ENCODE data around the gene RHOT2. TPM values are rescaled to one million over a fixed set of nuclear protein-coding genes. Genes with fewer than 3 reads are reported as not detected.

RHOT2 gene
- total RNA-seq, 1 donor from 2014 or later = 156 TPM

DNA sequence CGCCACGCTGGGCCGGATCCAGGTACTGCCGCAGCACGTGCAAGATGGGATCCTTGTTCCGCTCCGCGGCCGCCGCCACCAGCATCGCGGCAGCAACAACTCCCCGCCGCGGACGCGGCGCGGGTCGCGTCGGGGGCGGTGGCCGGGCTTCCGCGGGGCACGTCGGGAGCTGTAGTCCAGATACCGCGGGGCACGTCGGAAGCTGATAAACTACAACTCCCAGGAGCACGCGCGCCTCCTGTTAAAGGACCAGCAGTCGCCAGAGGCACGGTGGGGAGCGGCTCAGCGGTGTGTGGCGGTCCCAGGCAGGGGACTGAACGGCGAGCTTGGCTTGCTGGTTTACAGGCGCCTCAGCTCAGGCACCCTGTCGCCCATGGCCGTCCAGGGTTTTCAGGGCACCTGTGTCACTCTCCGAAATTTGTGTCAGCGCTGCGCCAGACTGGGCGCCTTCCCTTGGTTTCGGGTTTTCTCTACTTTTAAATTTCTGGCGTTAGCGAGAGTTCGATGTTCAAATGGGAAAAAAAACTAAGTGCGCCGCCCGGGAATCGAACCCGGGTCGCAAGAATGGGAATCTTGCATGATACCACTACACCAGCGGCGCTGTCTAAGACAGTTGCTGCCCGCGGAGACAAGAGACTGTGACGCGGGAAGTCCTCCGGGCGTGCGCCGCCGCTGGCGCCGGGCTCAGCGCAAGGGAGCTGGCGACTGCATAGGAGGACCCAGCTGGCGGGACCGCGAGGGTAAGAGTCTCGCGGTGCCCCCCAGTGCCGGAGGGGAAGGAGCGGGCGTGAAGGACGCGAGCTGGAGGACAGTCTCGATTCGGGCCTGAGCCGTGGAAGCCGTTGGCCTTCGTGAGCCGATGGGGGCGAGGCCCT, 31.5 kb upstream of the RHOT2 start, which contains the start of gene METTL26:
Gene METTL26, minus strand, starts transcription at position 100 of the 875 bp plus-strand sequence. Its CDS starts 15 bp downstream, at position 85.
- Mint-ChIP-seq H3K36me3 (ENCODE audit: low read depth) (peaks cover 8% of the 10 kb centered on the region), H3K9me3 (no peaks in the 10 kb centered on the region), H3K4me3 (ENCODE audit: low read depth) (peak within 1 kb of the TSS; percentile 90), H3K4me1 (ENCODE audit: low read depth) (peaks cover 8% of the 10 kb centered on the region), H3K27me3 (ENCODE audit: low read depth) (no peaks in the 10 kb centered on the region), H3K27ac (peak within 1 kb of the TSS; percentile 89)
- intact Hi-C loops (cut with micrococcal nuclease) = loop anchor here (1.0 to 5.0 kb wide), 3 partner anchors 46 to 109 kb away; partner anchors contain the start of genes CAPN15, JMJD8 and STUB1
- peak; percentile 91 for DNase-seq (ENCODE audit: low spot score)

DNA sequence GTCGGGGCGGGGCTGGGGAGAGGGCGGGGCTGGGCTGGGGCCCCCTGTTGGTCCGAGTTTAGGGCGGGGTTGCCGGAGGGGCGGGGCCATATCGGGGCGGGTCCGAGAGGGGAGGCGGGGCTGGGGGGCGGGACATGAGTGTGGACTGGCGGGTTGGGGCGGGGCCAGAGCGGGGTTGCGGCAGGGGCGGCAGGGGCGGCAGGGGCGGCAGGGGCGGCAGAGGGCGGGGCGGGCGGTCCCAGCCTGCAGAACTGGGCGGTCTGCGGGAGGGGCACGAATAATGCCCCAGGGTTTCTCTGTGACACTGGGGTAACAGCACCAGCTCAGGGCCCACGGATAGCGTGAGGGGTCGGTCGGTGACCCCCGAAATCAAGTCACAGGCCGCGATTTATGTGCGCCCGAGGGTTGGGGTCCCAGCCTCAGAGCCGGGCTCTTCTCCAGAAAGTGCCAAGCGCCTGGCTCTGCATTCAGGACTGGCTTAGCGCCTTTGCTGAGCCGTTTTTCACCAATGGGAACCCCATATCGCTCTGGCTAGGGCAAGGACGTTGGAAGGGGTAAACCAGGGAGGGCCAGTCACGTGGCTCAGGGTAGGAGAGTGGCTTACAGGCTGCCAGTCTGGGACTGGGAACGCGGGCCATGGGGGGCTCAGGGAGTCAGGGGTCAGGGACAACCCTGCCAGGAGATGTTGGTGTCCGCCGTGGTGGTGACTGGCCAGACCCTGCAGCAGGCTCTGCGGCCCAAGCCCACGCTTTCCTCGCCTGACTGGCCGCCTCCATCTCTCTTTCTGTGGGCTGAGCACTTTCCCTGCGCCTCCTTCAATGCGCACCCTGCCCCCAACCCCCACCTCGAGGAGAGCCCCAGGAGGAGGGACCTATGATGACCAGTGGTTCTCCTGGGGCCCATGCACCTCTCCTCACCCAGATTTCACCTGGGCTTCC, 30.6 kb upstream of the RHOT2 start:
- H3K27me3 Mint-ChIP-seq (ENCODE audit: low read depth) = no peaks in the 10 kb centered on the region
- H3K27ac Mint-ChIP-seq = no peak overlapping the region
- peaks cover 8% of the 10 kb centered on the region for H3K4me1 Mint-ChIP-seq (ENCODE audit: low read depth)
- DNase-seq (ENCODE audit: low spot score) = peak; percentile 82
- H3K36me3 Mint-ChIP-seq (ENCODE audit: low read depth) = peaks cover 8% of the 10 kb centered on the region
- H3K9me3 Mint-ChIP-seq = no peaks in the 10 kb centered on the region
- intact Hi-C loops (cut with micrococcal nuclease) = loop anchor here (5.0 kb wide), 2 partner anchors 45 to 110 kb away; partner anchors contain the start of genes CAPN15, JMJD8 and STUB1
- peak overlapping the region; percentile 90 for H3K4me3 Mint-ChIP-seq (ENCODE audit: low read depth)

DNA sequence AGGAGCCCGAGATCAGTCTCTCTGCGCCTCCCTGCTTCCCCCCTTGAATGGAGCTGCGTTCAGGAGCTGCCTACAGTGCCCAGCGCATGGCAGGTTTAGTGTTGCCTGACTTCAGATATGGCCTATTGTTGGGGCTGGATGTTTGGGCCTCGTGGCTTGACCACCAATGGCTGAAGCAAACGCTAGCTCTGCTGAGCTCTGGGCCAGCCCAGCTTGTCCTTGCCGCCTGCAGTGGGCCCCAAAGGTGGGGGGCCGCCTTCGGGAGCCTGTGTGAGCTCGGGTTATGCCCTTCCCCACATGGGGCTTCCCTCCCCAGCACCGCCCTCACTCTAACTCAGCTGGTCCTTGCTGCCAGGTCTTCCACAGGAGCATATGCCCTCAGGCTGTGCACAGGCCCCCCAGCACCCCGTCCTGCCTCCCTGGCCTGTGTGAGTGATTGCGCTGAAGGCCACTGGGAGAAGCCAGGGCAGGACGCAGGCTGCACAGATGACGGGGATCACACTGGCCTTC, 29.8 kb upstream of the RHOT2 start:
- H3K36me3 Mint-ChIP-seq (ENCODE audit: low read depth) = peaks cover 8% of the 10 kb centered on the region
- intact Hi-C loops (cut with micrococcal nuclease) = loop anchor here (5.0 kb wide), 2 partner anchors 44 to 111 kb away; partner anchors contain the start of genes CAPN15, JMJD8 and STUB1

DNA sequence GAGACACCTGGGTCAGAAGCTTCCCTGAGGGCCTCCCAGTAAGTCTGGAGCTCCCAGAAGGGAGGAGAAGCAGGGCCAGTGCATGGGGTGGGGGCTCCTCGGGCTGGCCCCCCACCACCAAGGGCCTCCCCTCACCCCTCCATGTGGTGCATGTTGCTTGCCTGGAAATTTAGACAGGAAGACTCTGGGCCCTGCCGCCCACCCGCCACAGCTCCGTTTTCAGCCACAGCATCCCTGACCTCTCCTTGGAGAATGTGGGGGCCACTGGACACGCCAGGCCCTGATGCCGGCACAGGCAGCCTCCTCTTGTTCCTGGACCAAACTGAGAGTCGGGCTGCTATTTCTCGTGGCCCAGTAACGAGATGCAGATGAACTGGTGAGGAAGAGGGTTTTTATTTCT, 29.1 kb upstream of the RHOT2 start:
- peaks cover 12% of the 10 kb centered on the region for H3K36me3 Mint-ChIP-seq (ENCODE audit: low read depth)
- H3K9me3 Mint-ChIP-seq = no peaks in the 10 kb centered on the region
- no peak overlapping the region for H3K27ac Mint-ChIP-seq
- DNase-seq (ENCODE audit: low spot score) = no peak
- H3K4me3 Mint-ChIP-seq (ENCODE audit: low read depth) = no peak overlapping the region
- H3K4me1 Mint-ChIP-seq (ENCODE audit: low read depth) = peaks cover 8% of the 10 kb centered on the region
- intact Hi-C loops (cut with micrococcal nuclease) = loop anchor here (5.0 kb wide), 2 partner anchors 43 to 112 kb away; partner anchors contain the start of genes CAPN15, JMJD8 and STUB1
- H3K27me3 Mint-ChIP-seq (ENCODE audit: low read depth) = no peaks in the 10 kb centered on the region

More for the DNA sequence above, 29.8 kb upstream of the RHOT2 start:
- H3K9me3 Mint-ChIP-seq = no peaks in the 10 kb centered on the region
- DNase-seq (ENCODE audit: low spot score) = no peak
- no peaks in the 10 kb centered on the region for H3K27me3 Mint-ChIP-seq (ENCODE audit: low read depth)
- H3K4me1 Mint-ChIP-seq (ENCODE audit: low read depth) = peaks cover 8% of the 10 kb centered on the region
- H3K27ac Mint-ChIP-seq = no peak overlapping the region
- H3K4me3 Mint-ChIP-seq (ENCODE audit: low read depth) = peak overlapping the region; percentile 21

DNA sequence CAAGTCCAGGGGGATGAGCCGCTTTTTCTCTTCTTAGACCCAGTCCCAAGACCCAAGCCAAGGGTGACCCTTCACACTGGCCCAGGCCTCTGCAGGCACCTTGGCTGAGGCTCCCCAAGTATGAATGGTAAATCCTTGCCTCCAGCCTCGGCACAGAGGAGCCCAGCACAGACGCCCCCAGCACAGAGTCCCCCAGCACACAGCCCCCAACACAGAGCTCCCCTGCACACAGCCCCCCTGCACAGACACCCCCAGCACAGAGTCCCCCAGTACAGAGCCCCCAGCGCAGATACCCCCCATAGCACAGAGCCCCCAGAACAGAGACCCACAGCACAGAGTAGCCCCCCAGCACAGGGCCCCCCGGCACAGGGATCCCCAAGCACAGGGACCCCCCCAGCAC, 27.3 kb upstream of the RHOT2 start:
- no peak for DNase-seq (ENCODE audit: low spot score)
- Mint-ChIP-seq H3K4me1 (ENCODE audit: low read depth) (peaks cover 6% of the 10 kb centered on the region), H3K9me3 (no peaks in the 10 kb centered on the region), H3K27me3 (ENCODE audit: low read depth) (no peaks in the 10 kb centered on the region), H3K36me3 (ENCODE audit: low read depth) (peaks cover 15% of the 10 kb centered on the region), H3K4me3 (ENCODE audit: low read depth) (peak overlapping the region; percentile 72), H3K27ac (no peak overlapping the region)
- intact Hi-C loops (cut with micrococcal nuclease) = loop anchor here (1.0 to 10.0 kb wide), 2 partner anchors 9 to 974 kb away; partner anchors contain the start of genes CRAMP1, IFT140 and WDR90

DNA sequence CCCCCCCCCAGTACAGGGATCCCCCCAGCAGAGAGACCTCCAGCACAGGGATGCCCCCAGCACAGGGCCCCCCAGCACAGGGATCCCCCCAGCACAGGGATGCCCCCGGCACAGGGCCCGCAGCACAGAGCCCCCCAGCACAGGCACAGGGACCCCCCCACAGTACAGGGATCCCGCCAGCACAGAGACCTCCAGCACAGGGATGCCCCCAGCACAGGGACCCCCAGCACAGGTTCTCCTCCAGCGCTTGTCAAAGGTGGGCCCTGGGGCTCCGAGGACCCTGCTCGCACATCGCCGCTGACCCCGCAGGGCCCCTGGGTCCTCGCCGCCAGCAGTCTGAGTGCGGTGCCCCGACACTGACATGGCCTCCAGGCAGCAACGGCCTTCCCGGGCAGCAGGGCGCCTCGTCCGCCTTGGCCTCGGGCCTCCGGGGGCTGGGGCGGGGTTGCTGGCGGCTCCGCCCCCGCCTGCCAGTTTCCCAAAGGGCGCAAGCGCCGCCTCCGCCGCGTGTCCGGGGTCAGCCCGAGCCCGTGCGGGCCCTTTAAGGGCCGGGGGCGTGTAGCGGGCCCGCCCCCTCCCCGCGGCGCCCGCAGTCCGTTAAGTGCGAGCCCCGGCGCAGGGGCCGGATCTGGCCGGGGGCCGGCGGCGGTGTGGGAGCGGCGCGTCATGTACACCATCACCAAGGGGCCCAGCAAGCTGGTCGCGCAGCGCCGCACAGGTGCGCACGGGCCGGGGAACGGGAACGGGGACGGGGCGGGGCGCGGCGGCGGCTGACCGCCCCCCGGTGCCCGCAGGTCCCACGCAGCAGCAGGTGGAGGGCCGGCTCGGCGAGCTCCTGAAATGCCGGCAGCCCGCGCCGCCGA, 26.4 kb upstream of the RHOT2 start, which contains the start of gene MCRIP2:
Gene MCRIP2, plus strand, starts transcription at position 503 of the 863 bp plus-strand sequence. Its CDS starts 164 bp downstream, at position 667.
- Mint-ChIP-seq H3K9me3 (no peaks in the 10 kb centered on the region), H3K36me3 (ENCODE audit: low read depth) (peaks cover 16% of the 10 kb centered on the region), H3K4me3 (ENCODE audit: low read depth) (peak within 1 kb of the TSS; percentile 75), H3K27me3 (ENCODE audit: low read depth) (no peaks in the 10 kb centered on the region), H3K4me1 (ENCODE audit: low read depth) (peaks cover 6% of the 10 kb centered on the region), H3K27ac (no peak within 1 kb of the TSS)
- intact Hi-C loops (cut with micrococcal nuclease) = loop anchor here (1.0 to 10.0 kb wide), 2 partner anchors 8 to 973 kb away; partner anchors contain the start of genes CRAMP1, IFT140 and WDR90
- peak; percentile 72 for DNase-seq (ENCODE audit: low spot score)

DNA sequence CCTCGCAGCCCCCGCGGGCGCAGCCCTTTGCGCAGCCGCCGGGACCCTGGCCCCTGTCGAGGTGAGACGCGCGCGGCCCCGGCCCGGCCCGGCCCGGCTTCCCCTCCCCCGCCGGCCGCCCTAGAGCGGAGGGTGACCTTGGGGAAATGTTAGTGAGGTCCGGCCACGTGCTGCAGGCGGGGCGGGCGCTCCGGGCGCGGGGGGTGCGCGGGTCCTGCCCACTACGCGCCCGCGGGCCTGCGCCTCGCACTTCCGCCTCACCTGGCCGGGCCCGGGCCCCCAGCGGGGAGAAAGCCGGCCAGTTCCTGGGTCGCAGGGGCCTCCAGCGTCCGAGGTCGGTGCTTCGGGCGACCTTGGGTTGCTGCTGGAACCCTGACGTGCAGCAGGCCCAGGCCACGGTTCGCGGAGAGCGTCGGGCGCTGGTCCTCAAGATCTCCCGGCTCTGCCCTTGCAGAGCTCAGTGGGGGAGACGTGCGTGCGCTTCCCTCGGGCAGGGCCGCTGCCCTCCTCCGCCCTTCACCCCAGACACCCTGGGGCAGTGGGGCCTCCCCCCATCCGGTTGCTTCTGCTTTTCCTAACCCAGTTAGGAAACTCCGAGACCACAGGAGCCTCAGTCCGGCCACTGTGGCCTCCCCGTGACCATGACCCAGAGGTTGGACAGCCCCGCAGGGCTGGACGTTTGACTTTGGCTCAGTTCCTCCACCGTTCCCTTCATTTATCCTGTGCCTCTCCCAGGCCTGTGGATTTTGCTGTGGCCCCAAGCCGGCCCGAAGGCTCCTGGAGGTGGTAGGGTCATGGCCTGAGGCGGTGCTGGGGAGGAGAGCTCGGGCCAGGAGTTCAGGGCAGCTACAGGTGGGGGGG, 25.5 kb upstream of the RHOT2 start:
- H3K27me3 Mint-ChIP-seq (ENCODE audit: low read depth) = no peaks in the 10 kb centered on the region
- H3K36me3 Mint-ChIP-seq (ENCODE audit: low read depth) = peaks cover 16% of the 10 kb centered on the region
- DNase-seq (ENCODE audit: low spot score) = peak; percentile 29
- H3K27ac Mint-ChIP-seq = no peak overlapping the region
- H3K4me3 Mint-ChIP-seq (ENCODE audit: low read depth) = peak overlapping the region; percentile 75
- intact Hi-C loops (cut with micrococcal nuclease) = loop anchor here (10.0 kb wide), 1 partner anchor 972 kb away; the partner anchor contains the start of genes CRAMP1 and IFT140
- no peaks in the 10 kb centered on the region for H3K9me3 Mint-ChIP-seq
- peaks cover 5% of the 10 kb centered on the region for H3K4me1 Mint-ChIP-seq (ENCODE audit: low read depth)

DNA sequence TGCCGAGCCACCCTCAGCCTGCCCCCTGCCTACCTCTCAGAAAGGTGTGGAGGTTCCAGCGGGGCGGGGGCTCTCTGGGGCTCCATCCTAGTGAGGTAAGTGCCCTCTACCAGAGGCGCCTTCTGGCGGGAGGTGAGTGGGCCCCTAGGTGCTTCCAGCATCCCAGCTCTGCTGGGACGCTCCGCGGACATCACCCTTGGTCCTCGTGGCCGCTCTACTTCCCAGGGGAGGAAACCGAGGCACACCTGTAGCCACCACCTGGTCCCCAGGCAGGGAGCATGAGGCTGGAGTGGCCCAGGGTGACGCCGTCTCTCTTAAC, 24.9 kb upstream of the RHOT2 start:
- H3K36me3 Mint-ChIP-seq (ENCODE audit: low read depth) = peaks cover 16% of the 10 kb centered on the region
- no peak for DNase-seq (ENCODE audit: low spot score)
- H3K27me3 Mint-ChIP-seq (ENCODE audit: low read depth) = no peaks in the 10 kb centered on the region
- H3K9me3 Mint-ChIP-seq = no peaks in the 10 kb centered on the region
- no peak overlapping the region for H3K27ac Mint-ChIP-seq
- peaks cover 4% of the 10 kb centered on the region for H3K4me1 Mint-ChIP-seq (ENCODE audit: low read depth)
- peak overlapping the region; percentile 75 for H3K4me3 Mint-ChIP-seq (ENCODE audit: low read depth)
- intact Hi-C loops (cut with micrococcal nuclease) = loop anchor here (10.0 kb wide), 1 partner anchor 972 kb away; the partner anchor contains the start of genes CRAMP1 and IFT140

DNA sequence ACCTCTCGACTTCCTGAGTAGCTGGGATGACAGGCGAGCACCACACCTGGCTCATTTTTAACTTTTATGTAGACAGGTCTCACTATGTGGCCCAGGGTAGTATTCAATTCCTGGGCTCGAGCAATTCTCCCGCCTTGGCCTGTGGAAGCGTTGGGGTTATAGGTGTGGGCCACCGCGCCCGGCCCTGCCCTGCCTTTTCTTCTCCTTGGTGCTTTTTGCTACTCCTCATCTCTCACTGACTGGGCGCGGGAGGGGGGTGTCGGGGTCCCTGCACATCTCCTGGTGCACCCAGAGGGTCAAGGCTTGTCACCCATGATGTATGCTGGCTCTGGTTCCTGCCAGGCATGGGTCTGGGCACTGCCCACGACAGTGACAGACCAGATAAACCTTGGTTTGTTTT, 23.4 kb upstream of the RHOT2 start:
- Mint-ChIP-seq H3K27ac (no peak overlapping the region), H3K4me1 (ENCODE audit: low read depth) (peaks cover 4% of the 10 kb centered on the region), H3K9me3 (no peaks in the 10 kb centered on the region), H3K27me3 (ENCODE audit: low read depth) (no peaks in the 10 kb centered on the region), H3K4me3 (ENCODE audit: low read depth) (peak overlapping the region; percentile 72), H3K36me3 (ENCODE audit: low read depth) (peaks cover 16% of the 10 kb centered on the region)
- intact Hi-C loops (cut with micrococcal nuclease) = loop anchor here (10.0 kb wide), 1 partner anchor 970 kb away; the partner anchor contains the start of genes CRAMP1 and IFT140
- DNase-seq (ENCODE audit: low spot score) = no peak

DNA sequence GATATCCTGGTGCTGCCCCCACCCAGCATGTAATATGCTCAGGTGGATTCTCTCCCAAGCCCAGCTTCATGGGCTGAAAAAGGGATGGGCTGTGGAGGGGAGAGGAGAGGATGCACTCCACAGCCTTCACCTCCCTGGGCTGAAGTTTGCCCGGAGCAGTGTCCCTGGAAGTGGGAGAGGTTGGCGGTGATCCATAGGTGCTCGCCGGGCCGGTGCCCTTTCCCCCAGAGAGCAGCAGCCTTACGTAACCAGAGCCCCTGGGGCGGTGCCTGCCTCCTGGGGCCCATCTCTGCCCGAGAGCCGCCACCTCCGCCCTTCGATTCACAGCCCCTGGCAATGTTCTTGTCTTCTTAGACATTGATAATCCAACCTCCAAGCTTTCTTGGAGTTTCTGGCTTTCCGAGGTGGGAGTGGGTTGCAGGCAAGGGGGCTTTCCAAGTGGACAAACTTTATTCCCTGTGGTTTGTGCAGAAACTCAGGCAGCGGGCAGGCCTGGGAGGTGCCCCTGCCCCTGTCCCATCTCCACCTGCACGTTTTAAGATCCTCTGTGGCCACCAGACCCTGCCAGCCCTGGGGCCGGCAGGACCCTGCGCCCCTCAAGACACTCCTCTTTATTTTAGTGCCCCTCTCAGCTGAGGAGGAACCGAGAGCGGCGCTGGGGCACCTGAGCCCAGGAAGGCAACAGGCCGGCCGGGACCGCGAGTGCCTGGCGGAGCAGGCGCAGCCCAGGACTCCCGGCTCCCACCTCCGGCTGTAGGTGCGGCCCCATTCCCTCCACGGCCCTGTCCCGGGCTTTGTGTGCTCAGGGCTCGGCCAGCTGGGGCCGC, 21.9 kb upstream of the RHOT2 start:
- Mint-ChIP-seq H3K27me3 (ENCODE audit: low read depth) (no peaks in the 10 kb centered on the region), H3K4me3 (ENCODE audit: low read depth) (no peak overlapping the region), H3K36me3 (ENCODE audit: low read depth) (peaks cover 16% of the 10 kb centered on the region), H3K4me1 (ENCODE audit: low read depth) (peaks cover 4% of the 10 kb centered on the region), H3K27ac (no peak overlapping the region), H3K9me3 (no peaks in the 10 kb centered on the region)
- intact Hi-C loops (cut with micrococcal nuclease) = loop anchor here (10.0 kb wide), 1 partner anchor 969 kb away; the partner anchor contains the start of genes CRAMP1 and IFT140
- DNase-seq (ENCODE audit: low spot score) = no peak

Measured in activated T-helper 2 cell treated with anti-CD3 and anti-CD28 coated beads, Interferon-gamma antibody, Interleukin-2, Interleukin-4, amounts not matched to agents 10 μg/mL and 5 μg/mL and 100 μg/mL, durations not matched to agents 14 hours and 24 hours and 36 hours (primary cell).